ENCODE measurements around the gene TUBB.

Gene TUBB

GRCh38 chr6:30719791-30720737 lies at the start of gene TUBB:
TSS of gene TUBB (plus strand) at chr6:30720352. CDS start at chr6:30720507, 155 bp downstream.
- peak; percentile 97 for DNase-seq

- no peak for DNase-seq
These were observed 49.2 kb upstream of the TUBB start for GRCh38 chr6:30670760-30671527.

- DNase-seq = peak; percentile 93
These were observed 47.5 kb upstream of the TUBB start, which contains the start of gene DHX16 for GRCh38 chr6:30672445-30673253. TSS of gene DHX16 (minus strand) at chr6:30673006. CDS start at chr6:30672841, 165 bp downstream.

GRCh38 chr6:30676660-30677285 lies 43.4 kb upstream of the TUBB start:
- DNase-seq = no peak

- DNase-seq = peak; percentile 96
These were observed 41.0 kb upstream of the TUBB start for GRCh38 chr6:30678964-30679726.

- DNase-seq = no peak
These were observed 40.2 kb upstream of the TUBB start for GRCh38 chr6:30679765-30680535.

GRCh38 chr6:30681766-30682142 lies 38.4 kb upstream of the TUBB start:
- no peak for DNase-seq

GRCh38 chr6:30682143-30683117 lies 37.7 kb upstream of the TUBB start:
- peak; percentile 92 for DNase-seq

DNA sequence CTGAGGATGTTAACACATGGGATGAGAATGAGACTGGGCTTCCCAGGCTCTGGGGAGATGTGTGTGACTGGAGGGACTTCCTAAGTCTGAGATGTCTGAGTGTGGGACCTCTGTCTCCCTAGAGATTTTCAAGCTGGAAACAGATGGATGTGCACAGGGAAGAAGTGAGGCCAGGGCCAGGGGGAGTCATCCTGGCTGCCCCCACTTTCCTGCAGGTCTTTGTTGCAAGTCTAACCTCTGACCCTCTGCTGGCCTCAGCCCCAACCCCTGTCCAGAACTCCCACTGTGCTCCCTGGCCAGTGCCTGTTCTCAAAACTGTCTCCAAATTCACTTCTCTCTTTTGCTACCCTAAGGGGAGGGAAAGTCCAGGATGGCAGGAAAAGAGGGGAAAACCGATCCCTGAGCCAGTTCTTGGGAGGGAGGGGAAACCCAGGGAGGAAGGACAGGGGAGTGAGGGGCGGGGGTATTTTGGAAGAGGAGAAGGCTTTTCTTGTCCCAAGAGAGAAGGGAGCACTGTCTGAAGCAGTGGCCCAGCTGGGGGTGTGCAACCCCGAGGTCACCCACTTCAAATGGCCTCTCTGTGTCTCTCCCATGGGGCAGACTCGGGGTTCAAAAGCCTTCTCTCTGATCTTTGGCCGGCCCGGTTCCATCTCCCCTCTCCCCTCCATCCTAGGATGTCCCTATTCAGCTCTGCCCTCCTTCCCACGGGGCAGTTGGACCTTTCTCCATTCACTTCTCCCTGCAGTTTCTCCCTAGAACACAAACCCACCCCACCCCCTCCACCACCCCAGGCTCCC lies 36.8 kb upstream of the TUBB start:
- no peak for DNase-seq

DNA sequence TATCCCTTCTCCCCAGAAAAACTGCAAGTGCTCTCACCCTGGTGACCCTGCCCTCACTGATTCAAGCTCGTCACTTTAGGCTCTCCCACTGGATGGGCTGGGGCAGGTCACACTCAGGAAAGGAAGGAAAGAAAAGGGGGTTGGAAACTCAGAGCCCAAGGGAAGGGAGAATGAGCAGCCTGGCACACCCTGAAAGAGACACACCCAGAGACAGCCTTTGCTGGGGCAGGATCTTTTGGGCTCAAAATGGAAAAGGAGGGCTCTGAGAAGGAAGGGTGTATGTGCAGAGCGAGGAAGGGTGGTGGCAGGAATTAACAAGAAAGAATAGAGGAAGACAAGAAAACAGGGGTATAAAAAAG lies 36.2 kb upstream of the TUBB start:
- no peak for DNase-seq

DNA sequence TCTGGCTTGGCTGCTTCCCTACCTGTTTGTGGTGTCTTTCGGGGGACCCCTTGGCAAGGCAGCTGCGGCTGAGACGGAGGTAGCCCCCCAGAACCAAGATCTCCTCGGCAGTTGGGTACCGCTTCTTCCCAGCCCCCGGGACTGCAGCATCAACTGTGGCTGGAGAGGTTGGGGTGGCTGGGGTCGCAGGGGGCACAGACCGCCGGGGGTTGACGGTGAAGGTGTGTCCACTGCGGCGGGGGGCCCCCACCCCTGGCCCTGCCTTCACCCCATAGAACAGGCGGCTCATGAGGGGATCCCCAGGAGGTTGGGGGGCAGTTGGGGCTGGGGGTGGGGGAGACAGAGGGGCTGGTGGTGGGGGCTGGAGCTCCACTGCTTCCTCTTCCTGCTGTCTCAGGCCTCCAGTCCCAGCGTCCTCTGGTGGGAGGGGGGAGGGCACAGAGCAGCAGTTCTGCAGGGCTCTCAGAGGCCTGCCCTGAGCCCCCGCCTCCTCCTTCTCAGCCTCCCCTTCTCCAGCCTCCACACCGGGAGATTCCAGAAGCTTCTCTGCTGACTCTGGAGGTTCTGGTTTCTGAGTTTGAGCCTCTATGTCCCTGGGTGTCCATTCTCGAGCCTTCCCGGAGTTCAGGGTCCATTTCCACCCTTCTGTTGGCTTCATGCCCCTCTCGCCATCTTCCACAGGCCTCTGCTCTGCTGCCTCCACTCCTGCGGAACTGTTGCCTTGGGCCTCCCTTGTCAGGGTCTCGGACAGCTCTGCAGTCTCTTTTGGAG lies 35.6 kb upstream of the TUBB start:
- peak; percentile 75 for DNase-seq

GRCh38 chr6:30685157-30686008 lies 34.8 kb upstream of the TUBB start:
- DNase-seq = peak; percentile 52

GRCh38 chr6:30686009-30686907 lies 33.9 kb upstream of the TUBB start, which contains the start of gene PPP1R18:
TSS of gene PPP1R18 (minus strand) at chr6:30686645. CDS start at chr6:30686018, 627 bp downstream.
- peak; percentile 88 for DNase-seq

- peak; percentile 81 for DNase-seq
These were observed 33.1 kb upstream of the TUBB start for GRCh38 chr6:30686908-30687658.

Measured in CD4-positive, alpha-beta T cell treated with Interleukin-17A for 4 hours (primary cell).